Endothelial cell of umbilical vein (primary cell): Measurements from ENCODE around the gene SEMA4A.

Experiments used
- CTCF ChIP-seq, 2 donors: IDR thresholded peaks; 1 replicate in 1 of 2; 2 replicates in 1 of 2; pipeline ENCODE4 v1.5.1; 2011; ENCODE audit warnings: low read length in 2 of 2, mild to moderate bottlenecking in 2 of 2, moderate library complexity in 2 of 2, control low read depth in 1 of 2, inconsistent platforms in 1 of 2, low read depth in 1 of 2; ENCODE audit not compliant: insufficient read depth in 1 of 2; ENCODE audit errors: extremely low read depth in 1 of 2
- POLR2A ChIP-seq: IDR thresholded peaks from 2 replicates; pipeline ENCODE4 v1.6.1; 2012; ENCODE audit warnings: low read depth, mild to moderate bottlenecking, control low read depth, low read length

GRCh38 chr1:156143765-156144489, 9.5 kb upstream of the SEMA4A start:
- TF ChIP-seq CTCF (IDR thresholded peaks at IDR 0.05; ENCODE audit: extremely low read depth in 1 of 2, insufficient read depth in 1 of 2, low read depth in 1 of 2, low read length in 2 of 2) (no peak), POLR2A (no peak)
